Kidney tubule cell (primary cell): ENCODE measurements around the gene SEPTIN2.
"Not testable (repeated sequence)": the region's sequence is repeated elsewhere in the genome, so short reads cannot be mapped to it uniquely, and the experiment has no call there.

Experiments used
- DNase-seq: peaks from one replicate; pipeline ENCODE4 v3.0.0-alpha.2; 2018; ENCODE audit warnings: low spot score

The SEPTIN2 gene

GRCh38 chr2:241381872-241382271 lies 66.1 kb downstream of the SEPTIN2 start:
- no peak for DNase-seq

- DNase-seq = not testable (repeated sequence)
Observed at GRCh38 chr2:241385450-241385849, 69.7 kb downstream of the SEPTIN2 start.

DNA sequence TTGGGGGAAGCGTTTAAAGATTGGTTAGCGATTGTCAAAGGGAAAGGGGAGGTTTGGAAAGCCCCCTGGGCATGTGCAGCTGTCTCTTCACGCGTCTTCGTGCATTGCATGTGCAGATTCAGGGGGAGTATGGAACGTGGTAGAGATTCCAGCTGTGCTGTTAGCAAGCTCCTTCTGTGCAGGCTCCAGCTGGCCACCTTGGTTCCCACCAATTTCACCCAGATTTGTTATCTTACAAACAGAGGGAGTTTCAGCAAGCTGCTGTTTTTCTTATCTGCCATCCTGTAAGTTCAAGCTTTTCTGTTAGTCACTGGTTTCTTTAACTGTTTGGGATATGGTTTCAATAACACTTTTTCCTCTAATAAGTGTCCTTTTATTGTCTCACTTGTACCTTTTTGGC lies 70.8 kb downstream of the SEPTIN2 start:
- DNase-seq = no peak

- DNase-seq = no peak
Observed at GRCh38 chr2:241389697-241390096, 74.0 kb downstream of the SEPTIN2 start.

DNA sequence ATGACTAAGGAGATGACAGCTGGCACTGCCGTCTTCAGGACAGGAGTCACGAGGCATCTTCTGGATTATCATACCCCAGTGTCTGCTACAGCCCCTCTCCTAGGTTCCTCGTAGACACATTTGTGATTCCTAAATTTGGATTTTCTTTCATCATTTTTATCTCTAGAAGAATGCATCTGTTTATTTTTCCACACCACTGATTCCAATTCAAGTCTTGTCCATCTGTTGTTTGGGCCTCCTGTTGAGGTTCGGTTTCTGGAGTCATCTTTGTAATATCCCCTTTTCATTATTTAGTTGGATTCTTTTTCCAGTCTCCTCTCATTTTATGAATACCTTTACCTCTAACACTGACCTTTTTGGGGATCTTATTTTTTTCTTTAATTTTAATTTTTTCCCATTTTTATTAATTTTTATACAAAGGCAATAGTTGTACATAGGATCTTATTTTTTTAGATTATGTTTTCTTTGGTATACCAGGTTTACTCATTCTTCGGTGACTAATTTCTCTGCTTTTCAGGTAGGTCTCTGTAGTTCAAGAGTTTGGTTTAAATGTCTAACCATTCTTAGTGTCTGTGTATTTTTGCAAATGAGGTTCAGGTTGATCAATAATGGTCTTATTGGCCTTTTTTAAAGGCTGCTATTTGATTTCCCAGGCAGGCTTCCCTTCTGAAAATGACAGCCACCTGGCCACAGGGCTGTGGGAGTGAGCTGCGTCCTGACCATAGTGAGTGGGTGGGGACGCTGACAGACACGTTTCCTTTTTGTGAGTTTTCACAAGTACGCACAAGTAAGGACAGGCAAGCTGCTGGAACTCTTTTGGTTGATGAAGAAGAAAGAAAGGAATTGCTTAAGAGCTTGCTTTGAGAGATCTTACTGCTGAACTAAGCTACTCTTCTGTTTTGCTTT lies 74.8 kb downstream of the SEPTIN2 start:
- DNase-seq = no peak

- peak; percentile 32 for DNase-seq
Observed at GRCh38 chr2:241391892-241392665, 76.4 kb downstream of the SEPTIN2 start.

- not testable (repeated sequence) for DNase-seq
Observed at GRCh38 chr2:241392753-241393152, 77.0 kb downstream of the SEPTIN2 start.

GRCh38 chr2:241393524-241394196 lies 77.9 kb downstream of the SEPTIN2 start:
- no peak for DNase-seq

- not testable (repeated sequence) for DNase-seq
Observed at GRCh38 chr2:241396809-241397208, 81.1 kb downstream of the SEPTIN2 start.

DNA sequence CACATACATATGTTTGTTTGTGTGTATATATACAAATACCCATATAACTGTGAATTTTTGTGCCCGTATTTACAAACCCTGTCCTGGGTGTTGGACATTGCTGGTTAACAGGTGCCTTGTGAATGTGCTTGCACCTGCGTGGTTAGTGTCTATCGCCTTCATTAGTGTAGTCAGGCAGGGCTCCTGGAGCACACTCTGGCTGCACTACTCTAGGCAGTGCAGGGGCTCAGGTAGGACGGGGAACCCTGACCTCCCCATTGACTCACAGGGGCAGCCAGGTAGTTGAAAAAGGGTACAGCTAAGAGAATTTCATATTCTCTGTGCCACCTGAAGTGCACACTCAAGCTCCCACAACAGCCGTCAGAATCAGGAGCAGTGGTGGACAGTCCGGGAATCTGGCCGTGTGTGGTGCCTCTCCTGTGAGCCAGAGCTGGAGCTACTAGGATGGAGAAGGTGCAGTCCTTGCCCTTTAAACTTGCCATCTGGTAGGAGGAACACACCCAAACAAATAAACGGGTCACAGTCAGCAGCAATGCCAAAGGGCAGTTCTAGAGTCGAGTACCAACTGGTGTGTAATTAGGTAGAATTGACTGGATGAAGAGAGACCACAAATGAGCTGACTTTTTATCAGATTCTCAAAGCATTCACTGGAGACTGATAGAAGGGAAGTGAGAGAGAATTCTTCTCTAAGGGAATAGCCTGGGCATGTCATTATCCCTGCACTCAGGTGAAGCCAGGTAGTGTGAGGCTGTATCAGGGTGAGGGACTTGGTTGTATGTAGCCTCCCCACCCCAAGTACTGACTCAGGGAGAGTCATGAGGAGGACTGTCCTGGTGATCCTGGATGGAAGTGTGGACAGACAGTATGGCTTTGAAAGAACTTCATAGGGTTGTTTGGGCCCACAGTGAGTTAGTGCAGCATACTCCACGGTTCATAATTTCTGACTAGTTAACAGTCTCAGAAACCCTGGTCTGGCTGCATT lies 84.5 kb downstream of the SEPTIN2 start:
- DNase-seq = no peak
